ENCODE data around the gene ARHGEF17.

Gene ARHGEF17

GRCh38 chr11:73406131-73406530 is 98.1 kb downstream of the ARHGEF17 start:
- H3K9me3 ChIP-seq (ENCODE audit: control insufficient read depth, insufficient read depth, low read depth, low read length), result no peaks in the 10 kb centered on the region
- peaks cover 0 to 50% of the 10 kb centered on the region in 2 experiments; a peak in 2 of 3 replicates for H3K36me3 ChIP-seq (ENCODE audit: control insufficient read depth in 2 of 2, insufficient read depth in 1 of 2, low read length in 2 of 2)
- POLR2A ChIA-PET, result interaction anchor here (0.9 kb wide), 1 partner anchor 213 kb away, joined by 7 read pairs; no protein-coding TSS in a partner anchor
- no peaks in the 10 kb centered on the region for H3K4me1 ChIP-seq (ENCODE audit: control insufficient read depth, insufficient read depth, low read length)
- CTCF ChIA-PET, result interaction anchor here (0.8 to 3.3 kb wide), 3 partner anchors 182 to 255 kb away, joined by 4 to 24 read pairs (median 9); no protein-coding TSS in a partner anchor
- TF ChIP-seq SP3 (tag by site-specific recombination; IDR thresholded peaks at IDR 0.05) (no peak), ZNF555 (tag by site-specific recombination; conservative IDR thresholded peaks at IDR 0.05) (no peak), ZNF132 (tag by site-specific recombination; IDR thresholded peaks at IDR 0.05; ENCODE audit: borderline replicate concordance) (no peak)
- H3K4me3 ChIP-seq (ENCODE audit: low read depth, low read length), result no peak overlapping the region
- no peak overlapping the region for H3K27ac ChIP-seq (ENCODE audit: extremely low read depth, low read depth, low read length)

- Histone ChIP-seq H3K4me3 (ENCODE audit: low read depth, low read length) (no peak overlapping the region), H3K9me3 (ENCODE audit: control insufficient read depth, insufficient read depth, low read depth, low read length) (no peaks in the 10 kb centered on the region), H3K27ac (ENCODE audit: extremely low read depth, low read depth, low read length) (no peak overlapping the region), H3K36me3 (ENCODE audit: control insufficient read depth in 2 of 2, insufficient read depth in 1 of 2, low read length in 2 of 2) (peaks cover 0 to 51% of the 10 kb centered on the region in 2 experiments; a peak in 2 of 3 replicates), H3K4me1 (ENCODE audit: control insufficient read depth, insufficient read depth, low read length) (no peaks in the 10 kb centered on the region)
- no peak for TF ChIP-seq ZNF292 (tag by site-specific recombination; IDR thresholded peaks at IDR 0.05; ENCODE audit: borderline replicate concordance, low read depth)
- no peak for TF ChIP-seq SP7 (tag by site-specific recombination; IDR thresholded peaks at IDR 0.05)
- TF ChIP-seq ZBTB26 (tag by site-specific recombination; optimal IDR thresholded peaks at IDR 0.05), result no peak
- no peak for TF ChIP-seq ZNF112 (tag by site-specific recombination; IDR thresholded peaks at IDR 0.05)
- TF ChIP-seq ZNF610 (tag by site-specific recombination; IDR thresholded peaks at IDR 0.05; ENCODE audit: borderline replicate concordance), result no peak
- no peak for TF ChIP-seq ZNF114 (tag by site-specific recombination; IDR thresholded peaks at IDR 0.05)
- TF ChIP-seq ZNF148 (tag by site-specific recombination; IDR thresholded peaks at IDR 0.05; ENCODE audit: borderline replicate concordance), result no peak
- TF ChIP-seq ZNF350 (tag by site-specific recombination; IDR thresholded peaks at IDR 0.05), result no peak
- no peak for TF ChIP-seq ZNF146 (tag by site-specific recombination; IDR thresholded peaks at IDR 0.05)
- TF ChIP-seq ZNF473 (tag by site-specific recombination; IDR thresholded peaks at IDR 0.05), result no peak
- TF ChIP-seq GLIS1 (tag by site-specific recombination; IDR thresholded peaks at IDR 0.05), result no peak
- TF ChIP-seq KLF9 (tag by site-specific recombination; IDR thresholded peaks at IDR 0.05; ENCODE audit: low read depth), result no peak
- no peak for TF ChIP-seq ZNF664 (tag by site-specific recombination; IDR thresholded peaks at IDR 0.05)
- no peak for TF ChIP-seq PRDM10 (tag by site-specific recombination; IDR thresholded peaks at IDR 0.05)
- TF ChIP-seq REPIN1 (tag by site-specific recombination; IDR thresholded peaks at IDR 0.05; ENCODE audit: low read depth), result no peak
- ChIA-PET CTCF (interaction anchor here (1.0 to 3.3 kb wide), 3 partner anchors 72 to 254 kb away, joined by 4 to 24 read pairs (median 6); no protein-coding TSS in a partner anchor), POLR2A (no interaction called here)
Measured at GRCh38 chr11:73406619-73407018, 98.5 kb downstream of the ARHGEF17 start.
